MV-4-11 (cell line): Measurements from ENCODE around the gene MTCP1.
A peak's percentile ranks its signal among the peaks of the same experiment; 100 is the strongest.

ENCODE experiments used
- DNase-seq: peaks from one replicate; lab custom pipeline; 2025; lab: John Stamatoyannopoulos, UW

Gene MTCP1

DNA sequence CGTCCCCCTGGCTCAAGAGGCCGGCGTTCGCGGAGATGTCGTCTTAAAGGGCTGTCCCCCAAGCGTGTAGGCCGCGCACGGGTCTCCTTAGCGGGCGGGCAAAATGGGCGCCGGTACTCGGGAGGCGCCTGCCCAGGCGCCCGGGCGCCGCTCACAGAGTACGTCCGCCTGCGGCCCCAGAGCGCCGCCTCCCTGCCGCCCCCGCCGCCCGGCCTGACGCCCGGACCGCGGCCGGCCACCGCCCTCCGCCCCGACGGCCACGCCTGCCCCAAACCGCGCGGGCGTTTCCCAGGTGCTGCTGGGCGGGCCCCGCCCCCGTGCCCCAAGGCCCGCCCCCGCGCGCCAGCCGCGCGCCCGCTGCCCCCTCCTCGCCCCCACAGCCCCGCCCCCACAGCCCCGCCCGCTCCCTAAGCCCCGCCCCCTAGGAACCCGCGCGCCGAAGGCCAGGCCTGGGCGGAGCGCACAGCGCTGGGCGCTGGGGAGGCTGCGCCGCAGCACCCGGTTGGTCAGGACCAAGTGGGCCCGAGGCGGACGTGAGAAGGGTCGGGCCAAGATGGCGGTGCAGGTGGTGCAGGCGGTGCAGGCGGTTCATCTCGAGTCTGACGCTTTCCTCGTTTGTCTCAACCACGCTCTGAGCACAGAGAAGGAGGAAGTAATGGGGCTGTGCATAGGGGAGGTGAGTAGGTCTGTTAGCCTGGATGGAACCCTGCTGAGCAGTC is at the start of gene MTCP1, which contains the start of the genes BRCC3 and CMC4:
Gene MTCP1 (minus strand): TSS at position 162 of the 719 bp plus-strand sequence. CDS start 5,126 bp downstream, outside the sequence.
Gene BRCC3 (plus strand): TSS at position 534 of the 719 bp plus-strand sequence. CDS start 20 bp downstream, at position 554.
Gene CMC4 (minus strand): TSS at position 162 of the 719 bp plus-strand sequence. CDS start 7,113 bp downstream, outside the sequence.
- peak; percentile 68 for DNase-seq

DNA sequence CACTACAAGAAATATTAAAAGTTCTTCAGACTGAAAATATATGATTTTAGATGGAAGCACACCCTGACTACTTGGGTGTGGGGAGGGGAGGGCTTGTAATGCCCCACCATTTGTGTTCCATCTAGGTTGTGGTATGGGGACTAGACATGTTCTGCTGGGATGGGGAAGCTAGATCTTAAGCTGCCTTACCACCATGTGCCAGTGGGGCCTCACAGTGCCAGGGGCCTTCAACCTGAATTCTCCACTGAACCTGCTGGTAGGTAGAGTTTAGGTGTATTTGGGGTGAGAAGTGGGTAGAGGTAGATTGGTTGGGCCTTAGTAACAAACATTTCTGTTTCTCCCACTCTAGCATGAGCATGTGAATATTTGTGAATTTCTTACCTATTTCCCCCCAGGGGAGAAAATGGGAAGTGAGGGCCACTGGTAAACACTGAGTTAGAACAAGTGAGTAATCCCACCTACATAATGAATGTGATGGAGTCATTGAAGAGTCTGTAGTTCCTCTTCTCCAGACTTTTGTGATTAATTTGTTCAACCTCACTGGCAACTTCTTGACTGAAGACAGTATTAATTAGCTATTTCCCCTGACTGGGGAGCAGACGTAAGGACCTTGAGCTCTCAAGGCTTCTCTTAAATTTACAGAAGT is 44.4 kb upstream of the MTCP1 start:
- no peak for DNase-seq

- no peak for DNase-seq
Observed at GRCh38 chrX:155113097-155113496, 42.2 kb upstream of the MTCP1 start.

DNA sequence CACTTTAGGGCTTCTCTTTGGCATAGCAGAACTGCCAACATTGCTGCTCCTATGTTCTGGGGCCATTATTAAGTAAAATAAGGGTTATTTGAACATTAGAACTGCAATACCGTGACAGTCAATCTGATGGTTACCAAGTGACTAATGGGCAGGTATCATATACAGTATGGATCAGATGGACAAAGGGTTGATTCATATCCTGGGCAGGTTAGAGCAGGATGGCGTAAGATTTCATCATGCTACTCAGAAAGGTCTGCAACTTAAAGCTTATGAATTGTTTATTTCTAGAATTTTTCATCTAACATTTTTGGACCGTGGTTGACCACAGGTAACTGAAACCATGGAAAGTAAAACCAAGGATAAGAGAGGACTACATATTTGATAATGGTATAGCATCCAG is 41.2 kb upstream of the MTCP1 start:
- no peak for DNase-seq

DNA sequence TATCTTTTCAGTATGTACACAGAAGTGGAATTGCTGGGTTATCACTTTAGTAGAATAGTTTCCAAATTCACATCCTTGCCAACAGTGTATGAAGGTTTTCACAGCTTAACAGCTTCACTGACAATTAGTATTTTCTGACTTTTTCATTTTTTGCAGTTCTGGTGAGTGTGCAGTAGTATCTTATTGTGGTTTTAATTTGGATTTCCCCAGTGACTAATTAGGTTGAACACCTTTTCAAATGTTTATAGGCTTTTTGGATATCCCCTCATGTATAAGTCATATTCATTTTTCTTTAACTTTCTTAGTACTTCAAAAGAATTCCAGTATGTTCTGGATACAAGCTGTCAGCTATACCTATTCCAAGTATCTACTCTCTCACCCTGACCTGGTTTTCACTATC is 37.5 kb upstream of the MTCP1 start:
- DNase-seq, result no peak

- DNase-seq, result no peak
Observed at GRCh38 chrX:155105919-155106318, 35.0 kb upstream of the MTCP1 start.

GRCh38 chrX:155094468-155095061 is 23.6 kb upstream of the MTCP1 start:
- DNase-seq, result no peak

DNA sequence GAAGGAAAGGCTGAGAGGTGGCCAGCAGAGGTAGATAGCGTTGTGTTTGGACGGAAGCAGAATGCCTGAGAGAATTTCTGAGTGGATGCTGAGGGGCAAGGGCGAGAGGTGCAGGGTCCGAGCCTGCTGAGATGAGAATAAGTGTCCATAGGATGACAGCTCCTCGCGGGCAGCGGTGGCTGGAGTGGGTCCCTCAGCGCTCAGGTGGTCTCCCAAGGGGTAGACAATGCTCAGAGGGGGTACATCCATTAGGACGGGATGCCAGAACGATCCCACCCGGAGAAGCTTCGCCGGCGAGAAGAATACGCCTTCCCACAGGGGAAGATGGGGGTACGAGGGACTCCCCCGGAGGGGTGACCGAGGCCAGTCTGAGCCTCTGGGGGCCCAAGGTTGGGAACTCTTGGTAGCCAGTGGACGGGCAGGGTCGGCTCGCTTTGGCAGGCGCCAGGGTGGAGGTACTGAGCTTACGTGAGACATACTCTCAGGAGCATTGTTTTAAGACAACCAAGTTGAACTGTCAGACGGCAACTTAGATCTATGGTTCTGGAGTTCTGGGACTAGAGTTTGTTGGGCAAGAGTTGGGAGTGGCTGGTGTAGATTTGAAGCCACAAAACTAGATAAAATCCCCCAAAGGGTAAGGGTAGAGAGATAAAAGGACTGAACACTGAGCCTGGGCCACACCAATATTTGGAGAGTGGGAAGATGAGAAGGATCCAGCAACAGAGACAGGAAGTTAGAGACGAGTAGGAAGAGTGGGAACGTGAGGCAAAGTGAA is 16.2 kb upstream of the MTCP1 start:
- no peak for DNase-seq

DNA sequence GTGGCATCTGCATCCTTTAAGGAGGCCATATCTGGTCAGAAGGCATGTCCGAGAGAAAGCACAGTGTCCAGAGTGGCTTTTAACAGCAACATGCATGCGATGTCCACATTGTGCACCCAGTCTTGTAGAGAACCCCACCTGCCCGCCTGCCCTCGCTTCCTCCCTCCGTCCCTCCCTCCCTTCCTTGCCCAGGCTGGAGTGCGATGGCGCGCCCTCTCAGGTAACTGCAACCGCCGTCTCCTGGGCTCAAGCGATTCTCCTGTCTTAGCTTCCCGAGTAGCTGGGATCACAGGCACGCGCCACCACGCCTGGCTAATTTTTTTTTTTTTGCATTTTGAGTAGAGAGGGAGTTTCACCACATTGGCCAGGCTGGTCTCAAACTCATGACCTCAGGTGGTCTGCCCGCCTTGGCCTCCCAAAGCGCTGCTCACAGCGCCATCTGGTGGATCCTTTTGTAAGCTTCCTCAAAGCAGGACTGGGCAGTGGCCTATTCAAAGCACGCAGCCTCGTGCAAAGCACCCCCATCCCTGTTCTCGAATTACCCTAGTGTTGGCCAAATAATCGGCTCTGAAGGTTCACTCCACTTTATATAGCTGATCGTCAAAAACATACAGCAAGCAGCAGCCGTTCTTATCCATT is 15.4 kb upstream of the MTCP1 start:
- no peak for DNase-seq

- peak; percentile 7 for DNase-seq
Observed at GRCh38 chrX:155071694-155072280, 851 bp upstream of the MTCP1 start.

GRCh38 chrX:155070663-155070974 is 317 bp downstream of the MTCP1 start:
- no peak for DNase-seq

DNA sequence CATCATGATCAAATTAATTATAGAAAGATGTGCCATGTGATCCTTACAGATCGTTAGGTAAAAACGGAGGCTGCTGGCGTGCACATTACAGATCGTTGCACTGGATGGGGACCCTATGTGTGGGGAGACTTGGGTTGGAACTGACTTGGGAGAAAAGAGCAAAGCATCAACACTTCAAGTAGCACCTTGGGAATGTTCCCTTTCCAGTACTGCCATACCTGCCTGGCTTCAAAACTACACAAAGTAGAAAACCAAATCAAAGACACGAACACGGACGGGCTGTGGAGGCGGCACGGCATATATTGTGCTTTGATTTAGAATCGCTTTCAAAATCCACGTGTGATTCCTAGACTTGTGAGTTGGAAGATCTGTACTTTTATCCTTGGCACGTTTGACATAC is 898 bp downstream of the MTCP1 start:
- no peak for DNase-seq

DNA sequence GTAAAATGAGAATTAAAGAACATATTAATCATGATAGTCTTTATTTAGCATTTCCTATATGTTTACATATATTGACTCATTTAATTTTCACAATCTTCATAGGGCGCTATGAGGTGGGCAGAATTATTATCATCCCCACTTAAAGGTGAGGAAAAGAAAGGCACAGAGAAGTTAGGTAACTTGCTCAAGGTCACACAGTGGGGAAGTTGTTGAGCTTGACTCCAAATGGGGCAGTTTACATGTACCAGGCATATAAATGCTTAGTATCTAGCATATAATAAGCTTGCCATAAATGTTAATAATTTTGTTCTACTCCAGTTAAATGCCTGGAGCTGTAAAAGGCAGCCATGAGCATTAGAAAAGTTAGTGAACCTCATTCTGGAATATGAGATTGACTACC is 1.5 kb downstream of the MTCP1 start:
- no peak for DNase-seq

DNA sequence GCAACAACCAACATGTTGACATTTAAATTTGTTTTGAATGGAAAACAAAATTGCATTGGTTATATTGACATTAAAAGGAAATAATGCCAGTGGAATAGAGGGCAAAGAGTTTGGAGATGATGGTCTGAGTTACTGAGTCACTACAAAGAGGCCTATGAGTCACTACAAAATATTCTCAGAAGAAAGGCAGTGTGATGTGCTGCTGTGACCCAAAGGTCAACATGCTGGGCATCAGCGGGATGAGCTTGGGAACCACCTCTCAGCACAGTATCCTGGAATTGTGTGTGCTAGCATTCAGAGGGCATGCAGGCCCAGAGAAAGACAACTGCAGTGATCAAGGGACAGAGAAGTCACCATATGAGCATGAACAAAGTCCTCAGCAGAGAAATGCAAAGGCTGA is 2.8 kb downstream of the MTCP1 start:
- DNase-seq, result no peak

GRCh38 chrX:155065035-155065734 is 5.8 kb downstream of the MTCP1 start:
- DNase-seq, result no peak

GRCh38 chrX:155061760-155062159 is 9.2 kb downstream of the MTCP1 start:
- no peak for DNase-seq

GRCh38 chrX:155056877-155057792 is 13.8 kb downstream of the MTCP1 start:
- DNase-seq, result peak; percentile 24

- no peak for DNase-seq
Observed at GRCh38 chrX:155056471-155056870, 14.5 kb downstream of the MTCP1 start.

DNA sequence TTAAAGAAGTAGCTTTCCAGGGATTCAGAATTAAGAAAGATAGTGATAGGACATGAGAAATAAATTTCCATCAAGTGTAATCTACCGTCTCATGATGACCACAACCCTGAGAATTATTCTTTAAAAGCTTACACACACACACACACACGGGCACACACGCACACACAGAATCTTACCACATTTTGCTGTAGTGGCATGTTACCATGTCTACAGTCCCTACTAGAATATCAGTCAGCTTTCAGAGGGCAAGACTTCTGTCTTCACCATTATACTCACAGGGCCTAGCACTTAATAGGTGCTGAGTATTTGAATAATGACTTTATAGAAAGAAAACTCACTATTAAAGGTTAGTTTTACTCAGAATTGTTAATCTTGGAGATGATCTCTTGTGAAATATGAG is 15.4 kb downstream of the MTCP1 start:
- DNase-seq, result no peak

GRCh38 chrX:155054255-155054654 is 16.7 kb downstream of the MTCP1 start:
- DNase-seq, result no peak
